HEK293 (cell line): ENCODE data around the gene KLHDC8B.

Experiments
- CTCF ChIA-PET: fragments of 350-600 bp; formaldehyde crosslinking; extraction: SDS; loops from one replicate; lab custom pipeline; 2021; ENCODE audit warnings: antibody characterized with exemption; lab: Yijun Ruan, JAX
- POLR2A ChIA-PET: fragments of 300-600 bp; formaldehyde crosslinking; extraction: SDS; loops from one replicate; lab custom pipeline; 2020; ENCODE audit warnings: antibody characterized with exemption, inconsistent platforms; lab: Yijun Ruan, JAX
- H3K27ac ChIP-seq: fragments of 200-500 bp; sonication (Bioruptor generic); 2 replicates; pipeline ENCODE4 v1.5.1; 2014; ENCODE audit warnings: low read depth, low read length, control low read depth, inconsistent platforms; ENCODE audit errors: extremely low read depth
- H3K36me3 ChIP-seq, 2 experiments: fragments of 200-500 bp in 1 of 2; sonication (Bioruptor generic) in 1 of 2; 1 replicate in 1 of 2; 2 replicates in 1 of 2; pipeline ENCODE4 v1.5.1; 2014 to 2017; ENCODE audit warnings: inconsistent platforms in 2 of 2, low read length in 2 of 2; ENCODE audit not compliant: control insufficient read depth in 2 of 2, insufficient read depth in 1 of 2
- H3K4me1 ChIP-seq: fragments of 200-500 bp; sonication (Bioruptor generic); 2 replicates; pipeline ENCODE4 v1.5.1; 2014; ENCODE audit warnings: mild to moderate bottlenecking, low read length, inconsistent platforms; ENCODE audit not compliant: control insufficient read depth, insufficient read depth
- H3K4me3 ChIP-seq: 2 replicates; pipeline ENCODE4 v1.5.1; 2011; ENCODE audit warnings: low read depth, mild to moderate bottlenecking, control low read depth, low read length, moderate library complexity
- H3K9me3 ChIP-seq: fragments of 200-500 bp; sonication (Bioruptor generic); 2 replicates; pipeline ENCODE4 v1.5.1; 2014; ENCODE audit warnings: low read depth, low read length, inconsistent platforms; ENCODE audit not compliant: control insufficient read depth, insufficient read depth
- BCL11A ChIP-seq: fragments of 450-650 bp; formaldehyde crosslinking; IDR thresholded peaks from 2 replicates; pipeline ENCODE4 v1.5.1; 2016; ENCODE audit warnings: low read depth, missing biosample characterization, missing genetic modification characterization
- CTCF ChIP-seq: fragments of 450-650 bp; formaldehyde crosslinking; IDR thresholded peaks from 2 replicates; pipeline ENCODE4 v1.5.1; 2016; ENCODE audit warnings: missing biosample characterization, missing genetic modification characterization
- GLI4 ChIP-seq: fragments of 450-650 bp; formaldehyde crosslinking; IDR thresholded peaks from 2 replicates; pipeline ENCODE4 v1.5.1; 2016; ENCODE audit warnings: missing biosample characterization, missing genetic modification characterization
- IKZF3 ChIP-seq: fragments of 450-650 bp; IDR thresholded peaks from 2 replicates; pipeline ENCODE4 v1.5.0; 2018; ENCODE audit warnings: missing biosample characterization, mild to moderate bottlenecking, missing genetic modification characterization, moderate library complexity
- MZF1 ChIP-seq: fragments of 450-650 bp; formaldehyde crosslinking; IDR thresholded peaks from 2 replicates; pipeline ENCODE4 v1.5.1; 2017; ENCODE audit warnings: missing biosample characterization, missing genetic modification characterization, borderline replicate concordance
- OVOL3 ChIP-seq: fragments of 450-650 bp; formaldehyde crosslinking; IDR thresholded peaks from 2 replicates; pipeline ENCODE4 v1.5.1; 2016; ENCODE audit warnings: missing biosample characterization, missing genetic modification characterization
- PRDM4 ChIP-seq: fragments of 450-650 bp; formaldehyde crosslinking; IDR thresholded peaks from 2 replicates; pipeline ENCODE4 v1.5.1; 2017; ENCODE audit warnings: missing biosample characterization, missing genetic modification characterization
- ZNF114 ChIP-seq: fragments of 450-650 bp; formaldehyde crosslinking; IDR thresholded peaks from 2 replicates; pipeline ENCODE4 v1.5.0; 2017; ENCODE audit warnings: missing biosample characterization, missing genetic modification characterization
- ZNF16 ChIP-seq: fragments of 450-650 bp; formaldehyde crosslinking; IDR thresholded peaks from 2 replicates; pipeline ENCODE4 v1.5.1; 2016; ENCODE audit warnings: low read depth, missing biosample characterization, missing genetic modification characterization
- ZNF214 ChIP-seq: fragments of 450-650 bp; formaldehyde crosslinking; IDR thresholded peaks from 2 replicates; pipeline ENCODE4 v1.5.1; 2017; ENCODE audit warnings: missing biosample characterization, mild to moderate bottlenecking, missing genetic modification characterization, borderline replicate concordance
- ZNF223 ChIP-seq: fragments of 450-650 bp; formaldehyde crosslinking; IDR thresholded peaks from 2 replicates; pipeline ENCODE4 v1.5.1; 2016; ENCODE audit warnings: missing biosample characterization, missing genetic modification characterization
- ZNF266 ChIP-seq: fragments of 450-650 bp; formaldehyde crosslinking; IDR thresholded peaks from 2 replicates; pipeline ENCODE4 v1.5.1; 2016; ENCODE audit warnings: missing biosample characterization, missing genetic modification characterization, low read depth
- ZNF311 ChIP-seq: fragments of 450-650 bp; formaldehyde crosslinking; IDR thresholded peaks from 2 replicates; pipeline ENCODE4 v1.5.1; 2017; ENCODE audit warnings: missing biosample characterization, missing genetic modification characterization, borderline replicate concordance
- ZNF335 ChIP-seq: fragments of 450-650 bp; formaldehyde crosslinking; conservative IDR thresholded peaks from 2 replicates; pipeline ENCODE4 v1.5.1; 2016; ENCODE audit warnings: missing biosample characterization, missing genetic modification characterization
- ZNF341 ChIP-seq: fragments of 450-650 bp; formaldehyde crosslinking; IDR thresholded peaks from 2 replicates; pipeline ENCODE4; 2016; ENCODE audit warnings: low read depth, missing biosample characterization, missing genetic modification characterization
- ZNF350 ChIP-seq: fragments of 450-650 bp; formaldehyde crosslinking; IDR thresholded peaks from 2 replicates; pipeline ENCODE4 v1.5.0; 2017; ENCODE audit warnings: missing biosample characterization, mild to moderate bottlenecking, missing genetic modification characterization
- ZNF37A ChIP-seq: fragments of 450-650 bp; IDR thresholded peaks from 2 replicates; pipeline ENCODE4 v1.5.1; 2018; ENCODE audit warnings: missing biosample characterization, missing genetic modification characterization
- ZNF398 ChIP-seq: fragments of 450-650 bp; formaldehyde crosslinking; IDR thresholded peaks from 2 replicates; pipeline ENCODE4 v1.5.1; 2017; ENCODE audit warnings: missing biosample characterization, missing genetic modification characterization
- ZNF488 ChIP-seq: fragments of 450-650 bp; formaldehyde crosslinking; IDR thresholded peaks from 2 replicates; pipeline ENCODE4 v1.5.1; 2016; ENCODE audit warnings: missing biosample characterization, missing genetic modification characterization
- ZNF621 ChIP-seq: fragments of 450-650 bp; formaldehyde crosslinking; IDR thresholded peaks from 2 replicates; pipeline ENCODE4 v1.5.1; 2017; ENCODE audit warnings: missing biosample characterization, missing genetic modification characterization
- ZNF623 ChIP-seq: fragments of 450-650 bp; formaldehyde crosslinking; IDR thresholded peaks from 2 replicates; pipeline ENCODE4 v1.5.1; 2016; ENCODE audit warnings: missing biosample characterization, missing genetic modification characterization
- ZNF792 ChIP-seq: fragments of 450-650 bp; formaldehyde crosslinking; IDR thresholded peaks from 2 replicates; pipeline ENCODE4 v1.5.1; 2016; ENCODE audit warnings: missing biosample characterization, missing genetic modification characterization
- ZSCAN30 ChIP-seq: fragments of 450-650 bp; IDR thresholded peaks from 2 replicates; pipeline ENCODE4 v1.5.1; 2018; ENCODE audit warnings: missing biosample characterization, mild to moderate bottlenecking, missing genetic modification characterization, moderate library complexity

Gene KLHDC8B

GRCh38 chr3:49131576-49131975 lies 39.8 kb upstream of the KLHDC8B start:
- H3K36me3 ChIP-seq = peaks cover 0 to 39% of the 10 kb centered on the region in 2 experiments; a peak in 2 of 3 replicates
- H3K9me3 ChIP-seq = no peaks in the 10 kb centered on the region
- H3K27ac ChIP-seq = no peak overlapping the region
- POLR2A ChIA-PET = interaction anchor here (0.9 to 3.4 kb wide), 4 partner anchors 11 to 280 kb away, joined by 3 to 31 read pairs (median 6); partner anchors contain the start of genes QRICH1, RHOA and USP19
- no peak overlapping the region for H3K4me3 ChIP-seq
- TF ChIP-seq ZNF792 (tag by site-specific recombination) = no peak
- no peak for TF ChIP-seq MZF1 (tag by site-specific recombination)
- TF ChIP-seq OVOL3 = no peak
- no peak for TF ChIP-seq GLI4 (tag by site-specific recombination)
- no peak for TF ChIP-seq ZNF214
- TF ChIP-seq ZNF311 (tag by site-specific recombination) = no peak
- peak; percentile 49; the same call in 1 of the 2 replicates for TF ChIP-seq ZNF623 (tag by site-specific recombination)
- no peak for TF ChIP-seq PRDM4 (tag by site-specific recombination)
- CTCF ChIA-PET = interaction anchor here (0.6 kb wide), 1 partner anchor 393 kb away, joined by 4 read pairs; no protein-coding TSS in a partner anchor
- no peaks in the 10 kb centered on the region; the same call in 1 of the 2 replicates for H3K4me1 ChIP-seq

- POLR2A ChIA-PET = interaction anchor here (0.6 to 3.4 kb wide), 8 partner anchors 11 to 338 kb away, joined by 3 to 31 read pairs (median 4); partner anchors contain the start of genes DAG1, IMPDH2, QRICH1 and RHOA
- H3K36me3 ChIP-seq = peaks cover 0 to 39% of the 10 kb centered on the region in 2 experiments; a peak in 2 of 3 replicates
- CTCF ChIA-PET = interaction anchor here (0.8 to 1.0 kb wide), 2 partner anchors 39 to 108 kb away, joined by 3 to 4 read pairs; partner anchors contain the start of gene KLHDC8B
- H3K4me1 ChIP-seq = no peaks in the 10 kb centered on the region; the same call in 1 of the 2 replicates
- H3K4me3 ChIP-seq = peak overlapping the region; percentile 71
- no peak for TF ChIP-seq ZNF335 (tag by site-specific recombination)
- TF ChIP-seq ZNF16 = no peak
- no peak for TF ChIP-seq ZNF488 (tag by site-specific recombination)
- TF ChIP-seq ZNF621 = no peak
- no peak for TF ChIP-seq ZNF223 (tag by site-specific recombination)
- TF ChIP-seq ZNF350 (tag by site-specific recombination) = no peak
- TF ChIP-seq ZNF37A (tag by site-specific recombination) = no peak
- no peak for TF ChIP-seq ZNF266
- TF ChIP-seq ZNF114 = no peak
- H3K9me3 ChIP-seq = no peaks in the 10 kb centered on the region
- 0 out of 2 replicates have a peak overlapping the region, but pooled peaks have one; percentile 52 for H3K27ac ChIP-seq
Observed at GRCh38 chr3:49132073-49132436, 39.3 kb upstream of the KLHDC8B start.

- H3K9me3 ChIP-seq = no peaks in the 10 kb centered on the region
- ChIA-PET POLR2A (interaction anchor here (0.6 to 3.4 kb wide), 11 partner anchors 12 to 337 kb away, joined by 3 to 31 read pairs (median 3); partner anchors contain the start of genes DAG1, IMPDH2, NDUFAF3 and QRICH1), CTCF (interaction anchor here (0.8 to 1.0 kb wide), 2 partner anchors 39 to 109 kb away, joined by 3 to 4 read pairs; partner anchors contain the start of gene KLHDC8B)
- H3K4me3 ChIP-seq = peak within 1 kb of the TSS; percentile 71
- peaks cover 0 to 39% of the 10 kb centered on the region in 2 experiments; a peak in 1 of 3 replicates for H3K36me3 ChIP-seq
- no peaks in the 10 kb centered on the region; the same call in 1 of the 2 replicates for H3K4me1 ChIP-seq
- peak within 1 kb of the TSS; percentile 52; the same call in 1 of the 2 replicates for H3K27ac ChIP-seq
- TF ChIP-seq ZNF311 (tag by site-specific recombination) (no peak), BCL11A (peak; percentile 60; the same call in 1 of the 2 replicates), IKZF3 (tag by site-specific recombination) (peak; percentile 92), ZNF341 (tag by site-specific recombination) (peak; percentile 95), ZNF398 (tag by site-specific recombination) (peak; percentile 61; the same call in 1 of the 2 replicates), ZSCAN30 (tag by site-specific recombination) (peak; percentile 62; the same call in 1 of the 2 replicates), CTCF (tag by site-specific recombination) (peak; percentile 38; the same call in 1 of the 2 replicates)
Observed at GRCh38 chr3:49132437-49133225, 38.8 kb upstream of the KLHDC8B start, which contains the start of gene LAMB2. Gene LAMB2 (minus strand): TSS chr3:49133050. CDS start chr3:49132867, 183 bp downstream.
